Testis (tissue), 3 donors: ENCODE results near the gene CHGA. TPM values are rescaled to one million over a fixed set of nuclear protein-coding genes. Genes with fewer than 3 reads are reported as not detected.

Source experiments
- DNase-seq: peaks from one replicate; pipeline ENCODE4 v3.0.0-alpha.2; 2019
- H3K27ac ChIP-seq, 2 donors: fragments of 200-600 bp; sonication (generic); one replicate each; pipeline ENCODE4 v1.5.1; 2019
- H3K27me3 ChIP-seq: fragments of 200-600 bp; sonication (generic); one replicate; pipeline ENCODE4 v1.5.1; 2019
- H3K36me3 ChIP-seq: fragments of 200-600 bp; sonication (generic); one replicate; pipeline ENCODE4 v1.5.1; 2017; ENCODE audit warnings: low read depth; ENCODE audit errors: missing control alignments
- H3K4me1 ChIP-seq: fragments of 200-600 bp; sonication (generic); one replicate; pipeline ENCODE4 v1.5.1; 2019
- H3K4me3 ChIP-seq, 2 donors: fragments of 200-600 bp; sonication (generic); one replicate each; pipeline ENCODE4 v1.5.1; 2017 to 2019
- H3K9me3 ChIP-seq: fragments of 200-600 bp; sonication (generic); one replicate; pipeline ENCODE4 v1.5.1; 2017
- CTCF ChIP-seq, 3 experiments: fragments of 450-650 bp in 2 of 3; fragments of 200-600 bp in 1 of 3; sonication (generic) in 1 of 3; IDR thresholded peaks; one replicate each; pipeline ENCODE4 v1.5.1; 2016 to 2019; ENCODE audit warnings: antibody characterized with exemption in 3 of 3, mild to moderate bottlenecking in 2 of 3, moderate library complexity in 1 of 3
- POLR2A ChIP-seq: fragments of 450-650 bp; IDR thresholded peaks from one replicate; pipeline ENCODE4 v1.6.1; 2017; ENCODE audit warnings: antibody characterized with exemption, mild to moderate bottlenecking, moderate library complexity
- WGBS, 2 donors: methylation state at CpG; one replicate each; pipeline ENCODE4 v1.1.5; 2018; 5-methylcytosine and 5-hydroxymethylcytosine counted together
- intact Hi-C: fragments of 100-400 bp; cut with DNase I; formaldehyde crosslinking; loops from one replicate; pipeline ENCODE4 v1.15.1; 2023; ENCODE audit warnings: low total_unique reads
- polyA plus RNA-seq: library from polyadenylated mRNA; stranded (reverse); fragments of 350-450 nt; fragmentation: Illumina TruSeq; extraction: RNeasy Lipid Tissue Mini Kit (QIAGEN cat#74804); gene quantifications from one replicate; pipeline ENCODE4 v1.2.3, GENCODE V29; 2014; ENCODE audit warnings: low read depth, low replicate concordance; ENCODE audit not compliant: insufficient read depth
- total RNA-seq, 2 donors: library from RNA; depleted of rRNA; stranded (reverse); fragments of >200 nt; gene quantifications; one replicate each; pipeline ENCODE4 v1.2.3, GENCODE V29; 2016

CHGA gene
- total and polyA plus RNA-seq, 3 donors from 2014 or later: 92.9 to 225 (median 191) TPM

- Histone ChIP-seq H3K27me3 (no peaks in the 10 kb centered on the region), H3K4me1 (peaks cover 24% of the 10 kb centered on the region), H3K4me3 (no peak overlapping the region), H3K36me3 (no peaks in the 10 kb centered on the region), H3K9me3 (no peaks in the 10 kb centered on the region), H3K27ac (no peak overlapping the region)
- DNase-seq: no peak
- intact Hi-C loops: loop anchor here (5.0 kb wide), 1 partner anchor 165 kb away; the partner anchor contains the start of gene ITPK1
- 63 to 76% methylated on average over 15 to 32 of the region's 32 CpGs for WGBS, 2 donors
- TF ChIP-seq POLR2A (no peak), CTCF (IDR thresholded peaks at IDR 0.05) (no peak)
Observed at GRCh38 chr14:92952481-92953298, 29.7 kb downstream of the CHGA start.

GRCh38 chr14:92953526-92953925 is 30.6 kb downstream of the CHGA start:
- Histone ChIP-seq H3K27me3 (no peaks in the 10 kb centered on the region), H3K4me3 (no peak overlapping the region), H3K4me1 (peaks cover 21% of the 10 kb centered on the region), H3K27ac (no peak overlapping the region), H3K9me3 (no peaks in the 10 kb centered on the region), H3K36me3 (no peaks in the 10 kb centered on the region)
- intact Hi-C loops: loop anchor here (5.0 kb wide), 1 partner anchor 164 kb away; the partner anchor contains the start of gene ITPK1
- 96% methylated on average over 6 of the region's 6 CpGs for WGBS, 2 donors
- DNase-seq: no peak
- TF ChIP-seq POLR2A (no peak), CTCF (IDR thresholded peaks at IDR 0.05) (no peak)

- DNase-seq: no peak
- WGBS, 2 donors: 87 to 88% methylated on average over 4 to 5 of the region's 5 CpGs
- Histone ChIP-seq H3K36me3 (no peaks in the 10 kb centered on the region), H3K4me3 (no peak overlapping the region), H3K4me1 (peaks cover 15% of the 10 kb centered on the region), H3K27ac (no peak overlapping the region), H3K27me3 (no peaks in the 10 kb centered on the region), H3K9me3 (no peaks in the 10 kb centered on the region)
- intact Hi-C loops: loop anchor here (5.0 kb wide), 1 partner anchor 162 kb away; the partner anchor contains the start of gene ITPK1
- TF ChIP-seq CTCF (IDR thresholded peaks at IDR 0.05): no peak
- no peak for TF ChIP-seq POLR2A
Observed at GRCh38 chr14:92954933-92955332, 32.0 kb downstream of the CHGA start.

- H3K27me3 ChIP-seq: no peaks in the 10 kb centered on the region
- H3K9me3 ChIP-seq: no peaks in the 10 kb centered on the region
- intact Hi-C loops: no loop called here
- TF ChIP-seq POLR2A: no peak
- H3K27ac ChIP-seq: no peak overlapping the region
- peaks cover 12% of the 10 kb centered on the region for H3K4me1 ChIP-seq
- H3K36me3 ChIP-seq: no peaks in the 10 kb centered on the region
- WGBS, 2 donors: 94 to 97% methylated on average over 7 of the region's 7 CpGs
- no peak for DNase-seq
- H3K4me3 ChIP-seq: no peak overlapping the region
Observed at GRCh38 chr14:92955381-92955780, 32.4 kb downstream of the CHGA start.

- no peak overlapping the region for H3K27ac ChIP-seq
- WGBS, 2 donors: 77 to 85% methylated on average over 10 to 11 of the region's 11 CpGs
- no peaks in the 10 kb centered on the region for H3K27me3 ChIP-seq
- TF ChIP-seq CTCF (IDR thresholded peaks at IDR 0.05) (no peak), POLR2A (no peak)
- intact Hi-C loops: no loop called here
- no peak for DNase-seq
- H3K4me1 ChIP-seq: peaks cover 6% of the 10 kb centered on the region
- H3K4me3 ChIP-seq: no peak overlapping the region
- no peaks in the 10 kb centered on the region for H3K9me3 ChIP-seq
- no peaks in the 10 kb centered on the region for H3K36me3 ChIP-seq
Observed at GRCh38 chr14:92956961-92957360, 34.0 kb downstream of the CHGA start.
